Lower leg skin (tissue), 4 donors: ENCODE data around the gene GRIN2D. TPM values are rescaled to one million over a fixed set of nuclear protein-coding genes. Genes with fewer than 3 reads are reported as not detected.
A peak's percentile ranks its signal among the peaks of the same experiment; 100 is the strongest.

Experiments used
- DNase-seq, 2 donors: peaks; one replicate each; pipeline ENCODE4 v3.0.0-alpha.2; 2019; ENCODE audit warnings: low spot score in 2 of 2
- H3K4me3 ChIP-seq: fragments of 200-600 bp; sonication (generic); 2 replicates; pipeline ENCODE4 v1.5.1; 2017; ENCODE audit warnings: mild to moderate bottlenecking, low read depth; ENCODE audit not compliant: poor library complexity, severe bottlenecking
- CTCF ChIP-seq, 3 donors: fragments of 450-650 bp; IDR thresholded peaks; one replicate each; pipeline ENCODE4 v1.5.1; 2016; ENCODE audit warnings: antibody characterized with exemption in 3 of 3, mild to moderate bottlenecking in 3 of 3, moderate library complexity in 2 of 3
- POLR2A ChIP-seq, 2 donors: fragments of 450-650 bp; IDR thresholded peaks; one replicate each; pipeline ENCODE4 v1.6.1; 2016 to 2017; ENCODE audit warnings: antibody characterized with exemption in 2 of 2, mild to moderate bottlenecking in 1 of 2, moderate library complexity in 1 of 2
- WGBS, 2 donors: methylation state at CpG; one replicate each; pipeline ENCODE4 v1.1.5; 2018; 5-methylcytosine and 5-hydroxymethylcytosine counted together
- intact Hi-C: fragments of 100-400 bp; cut with DNase I; formaldehyde crosslinking; loops from one replicate; pipeline ENCODE4 v1.15.0; 2023; ENCODE audit warnings: low total_unique reads
- total RNA-seq, 4 donors: library from RNA; depleted of rRNA; stranded (reverse); fragments of >200 nt; gene quantifications; one replicate each; pipeline ENCODE4 v1.1.0, GENCODE V29; 2016

Gene GRIN2D
- total RNA-seq, 4 donors from 2014 or later, result 0.17 to 0.47 (median 0.42) TPM

GRCh38 chr19:48359123-48359522, 34.3 kb upstream of the GRIN2D start:
- no peak for DNase-seq
- H3K4me3 ChIP-seq, result no peak overlapping the region
- TF ChIP-seq CTCF (IDR thresholded peaks at IDR 0.05) (no peak), POLR2A (IDR thresholded peaks at IDR 0.05) (no peak)
- intact Hi-C loops, result no loop called here
- 91 to 95% methylated on average over 5 of the region's 5 CpGs for WGBS, 2 donors

GRCh38 chr19:48361912-48362311, 31.6 kb upstream of the GRIN2D start:
- DNase-seq, result no peak
- no peak overlapping the region for H3K4me3 ChIP-seq
- TF ChIP-seq CTCF (IDR thresholded peaks at IDR 0.05), result no peak
- TF ChIP-seq POLR2A (IDR thresholded peaks at IDR 0.05), result no peak
- intact Hi-C loops, result no loop called here
- 95 to 99% methylated on average over 3 of the region's 3 CpGs for WGBS, 2 donors

- peak overlapping the region; percentile 47 for H3K4me3 ChIP-seq
- peak; percentile 94 to 98 for DNase-seq
- TF ChIP-seq CTCF (IDR thresholded peaks at IDR 0.05) (no peak), POLR2A (IDR thresholded peaks at IDR 0.05) (no peak)
- intact Hi-C loops, result no loop called here
- 5 to 6% methylated on average over 11 to 13 of the region's 26 CpGs for WGBS, 2 donors
Observed at GRCh38 chr19:48362716-48363499, 30.6 kb upstream of the GRIN2D start.

GRCh38 chr19:48363500-48363809, 30.0 kb upstream of the GRIN2D start:
- DNase-seq, result peak in 1 of 2 donors; percentile 90
- H3K4me3 ChIP-seq, result peak overlapping the region; percentile 47
- WGBS, 2 donors, result 2 to 5% methylated on average over 10 of the region's 10 CpGs
- intact Hi-C loops, result no loop called here
- TF ChIP-seq POLR2A (IDR thresholded peaks at IDR 0.05), result no peak
- TF ChIP-seq CTCF (IDR thresholded peaks at IDR 0.05), result no peak

- intact Hi-C loops, result no loop called here
- peak; percentile 98 to 99 for DNase-seq
- TF ChIP-seq POLR2A (IDR thresholded peaks at IDR 0.05), result peak in 1 of 2 donors; percentile 28
- TF ChIP-seq CTCF (IDR thresholded peaks at IDR 0.05), result no peak
- H3K4me3 ChIP-seq, result peak within 1 kb of the TSS; percentile 47
- WGBS, 2 donors, result 1% methylated on average over 45 to 58 of the region's 59 CpGs
Observed at GRCh38 chr19:48363810-48364597, 29.5 kb upstream of the GRIN2D start, which contains the start of the genes SYNGR4 and TMEM143. SYNGR4 (plus strand) TSS chr19:48364367; CDS start chr19:48365843, 1,476 bp downstream. TMEM143 (minus strand) TSS chr19:48363940; CDS start chr19:48363920, 20 bp downstream.
